GM23338 (cell line): ENCODE data around the gene CYBRD1. TPM values are rescaled to one million over a fixed set of nuclear protein-coding genes. Genes with fewer than 3 reads are reported as not detected.
A peak's percentile ranks its signal among the peaks of the same experiment; 100 is the strongest.

ENCODE experiments used
- ATAC-seq: fragments of 200-7000 bp; cut with Tn5 transposase; 3 replicates; pipeline ENCODE4 v1.9.1; 2020
- DNase-seq: peaks from one replicate; pipeline ENCODE4 v3.0.0-alpha.2; 2015; ENCODE audit warnings: low spot score
- H2AFZ ChIP-seq: fragments of 200-600 bp; sonication (generic); 2 replicates; pipeline ENCODE4 v1.8.0; 2016; ENCODE audit warnings: antibody characterized with exemption, mild to moderate bottlenecking, moderate library complexity
- H3F3A ChIP-seq: fragments of 200-600 bp; sonication (generic); replicated peaks from 2 replicates; pipeline ENCODE4 v1.8.0; 2017; ENCODE audit warnings: antibody characterized with exemption, mixed run types, low read depth
- H3K27ac ChIP-seq: fragments of 200-600 bp; sonication (generic); 2 replicates; pipeline ENCODE4 v1.6.1; 2016; ENCODE audit warnings: low read depth
- H3K27me3 ChIP-seq: fragments of 200-600 bp; sonication (generic); 2 replicates; pipeline ENCODE4 v1.8.0; 2016; ENCODE audit warnings: mild to moderate bottlenecking, mixed run types, moderate library complexity; ENCODE audit not compliant: insufficient read depth
- H3K36me3 ChIP-seq: fragments of 200-600 bp; sonication (generic); 2 replicates; pipeline ENCODE4 v1.8.0; 2016; ENCODE audit warnings: mild to moderate bottlenecking; ENCODE audit not compliant: insufficient read depth
- H3K4me1 ChIP-seq: fragments of 200-600 bp; sonication (generic); 2 replicates; pipeline ENCODE4 v1.8.0; 2016; ENCODE audit warnings: mild to moderate bottlenecking, moderate library complexity; ENCODE audit not compliant: insufficient read depth
- H3K4me2 ChIP-seq: fragments of 200-600 bp; sonication (generic); 2 replicates; pipeline ENCODE4 v1.7.1; 2017; ENCODE audit warnings: mixed run types
- H3K4me3 ChIP-seq: fragments of 200-600 bp; sonication (generic); 2 replicates; pipeline ENCODE4 v1.6.1; 2016; ENCODE audit warnings: mixed run types
- H3K79me2 ChIP-seq: fragments of 200-600 bp; sonication (generic); replicated peaks from 2 replicates; pipeline ENCODE4 v1.8.0; 2017; ENCODE audit warnings: mild to moderate bottlenecking; ENCODE audit not compliant: insufficient read depth
- H3K9me2 ChIP-seq: fragments of 200-600 bp; sonication (generic); 2 replicates; pipeline ENCODE4 v1.8.0; 2017; ENCODE audit not compliant: insufficient read depth
- H4K20me1 ChIP-seq: fragments of 200-600 bp; sonication (generic); replicated peaks from 2 replicates; pipeline ENCODE4 v1.8.0; 2017; ENCODE audit warnings: mild to moderate bottlenecking; ENCODE audit not compliant: insufficient read depth
- H3K27ac Mint-ChIP-seq: 2 replicates; pipeline ENCODE4 v1.8.0; 2020; ENCODE audit warnings: inconsistent platforms, mild to moderate bottlenecking, moderate library complexity, mixed read lengths
- H3K27me3 Mint-ChIP-seq: 3 replicates; pipeline ENCODE4 v1.8.0; 2022; ENCODE audit warnings: low read depth, mild to moderate bottlenecking, moderate library complexity, mixed read lengths, inconsistent platforms; ENCODE audit not compliant: insufficient read depth, poor library complexity
- H3K36me3 Mint-ChIP-seq: 3 replicates; pipeline ENCODE4 v1.8.0; 2021; ENCODE audit warnings: low read depth, mild to moderate bottlenecking, inconsistent platforms, moderate library complexity, mixed read lengths
- H3K4me1 Mint-ChIP-seq: 3 replicates; pipeline ENCODE4 v1.8.0; 2020; ENCODE audit warnings: mild to moderate bottlenecking, inconsistent platforms, mixed read lengths
- H3K4me3 Mint-ChIP-seq: 3 replicates; pipeline ENCODE4 v1.8.0; 2021; ENCODE audit warnings: moderate library complexity, mild to moderate bottlenecking, inconsistent platforms, mixed read lengths
- H3K9me3 Mint-ChIP-seq: 3 replicates; pipeline ENCODE4 v1.8.0; 2020; ENCODE audit warnings: moderate library complexity, mild to moderate bottlenecking, inconsistent platforms, mixed read lengths
- CREB1 ChIP-seq: fragments of 250-450 bp; sonication (Bioruptor Pico); IDR thresholded peaks from 2 replicates; pipeline ENCODE4 v1.5.0; 2020; ENCODE audit warnings: low read depth, mild to moderate bottlenecking, moderate library complexity
- EZH2 ChIP-seq: fragments of 200-600 bp; sonication (generic); IDR thresholded peaks from one replicate; pipeline ENCODE4 v1.8.0; 2017; ENCODE audit warnings: antibody characterized with exemption, mild to moderate bottlenecking, low read depth; ENCODE audit not compliant: unreplicated experiment
- EZH2phosphoT487 ChIP-seq: fragments of 200-600 bp; sonication (generic); IDR thresholded peaks from one replicate; pipeline ENCODE4 v1.8.1; 2018; ENCODE audit warnings: antibody characterized with exemption; ENCODE audit not compliant: unreplicated experiment
- JUNB ChIP-seq: IDR thresholded peaks from one replicate; pipeline ENCODE4 v1.6.1; 2016; ENCODE audit warnings: antibody characterized with exemption; ENCODE audit not compliant: unreplicated experiment
- NANOG ChIP-seq: IDR thresholded peaks from 2 replicates; pipeline ENCODE4 v1.6.1; 2016; ENCODE audit warnings: antibody characterized with exemption, borderline replicate concordance
- POLR2AphosphoS5 ChIP-seq: IDR thresholded peaks from 2 replicates; pipeline ENCODE4 v1.6.1; 2016; ENCODE audit warnings: antibody characterized with exemption, low read depth
- STAT1 ChIP-seq: IDR thresholded peaks from one replicate; pipeline ENCODE4 v1.6.1; 2016; ENCODE audit warnings: antibody characterized with exemption; ENCODE audit not compliant: unreplicated experiment
- ZNF114 ChIP-seq: fragments of 250-450 bp; sonication (Bioruptor Pico); IDR thresholded peaks from 2 replicates; pipeline ENCODE4 v1.5.0; 2020; ENCODE audit warnings: mild to moderate bottlenecking, moderate library complexity
- ZNF331 ChIP-seq: fragments of 250-450 bp; sonication (Bioruptor Pico); IDR thresholded peaks from 2 replicates; pipeline ENCODE4 v1.5.0; 2020; ENCODE audit warnings: low read depth, mild to moderate bottlenecking, moderate library complexity
- polyA plus RNA-seq: library from polyadenylated mRNA; unstranded; fragments of >200 nt; fragmentation: Nextera tagmentation; extraction: Ambion mirVana; gene quantifications from 2 replicates; pipeline ENCODE4 v1.2.1, GENCODE V29; 2016
- total RNA-seq: library from RNA; depleted of rRNA; stranded (reverse); fragments of >200 nt; shearing (Covaris generic); gene quantifications from 2 replicates; pipeline ENCODE4 v1.2.3, GENCODE V29; 2014
- TF ChIP-seq, protein P1 (sequence below): IDR thresholded peaks from one replicate; pipeline ENCODE4 v1.6.1; 2018; ENCODE audit warnings: antibody characterized with exemption; ENCODE audit not compliant: unreplicated experiment
- TF ChIP-seq, protein P2 (sequence below), 2 experiments: fragments of 200-600 bp in 1 of 2; sonication (generic) in 1 of 2; conservative IDR thresholded peaks; 2 replicates each; pipeline versions ENCODE4 v1.5.1 to v1.6.1; 2016 to 2017; ENCODE audit warnings: antibody characterized with exemption in 2 of 2, low read depth in 2 of 2, mild to moderate bottlenecking in 2 of 2, moderate library complexity in 1 of 2

CYBRD1 gene
- total and polyA plus RNA-seq, 2 experiments from 2014 or later = 3.4 to 5.3 TPM

- Histone ChIP-seq H2AFZ (no peak overlapping the region), H3K4me3 (no peak overlapping the region), H3F3A (no peaks in the 10 kb centered on the region), H3K9me2 (no peaks in the 10 kb centered on the region), H3K4me1 (no peaks in the 10 kb centered on the region), H3K27ac (no peak overlapping the region), H3K27me3 (no peaks in the 10 kb centered on the region), H4K20me1 (no peaks in the 10 kb centered on the region), H3K36me3 (no peaks in the 10 kb centered on the region), H3K79me2 (no peaks in the 10 kb centered on the region), H3K4me2 (no peak overlapping the region)
- H3K9me3 Mint-ChIP-seq = no peaks in the 10 kb centered on the region
- no peaks in the 10 kb centered on the region for H3K27me3 Mint-ChIP-seq
- H3K27ac Mint-ChIP-seq = no peak overlapping the region
- H3K4me3 Mint-ChIP-seq = no peak overlapping the region
- TF ChIP-seq CREB1 (CRISPR knock-in tag) = peak; percentile 18; the same call in 1 of the 2 replicates
- TF ChIP-seq, protein P1, sequence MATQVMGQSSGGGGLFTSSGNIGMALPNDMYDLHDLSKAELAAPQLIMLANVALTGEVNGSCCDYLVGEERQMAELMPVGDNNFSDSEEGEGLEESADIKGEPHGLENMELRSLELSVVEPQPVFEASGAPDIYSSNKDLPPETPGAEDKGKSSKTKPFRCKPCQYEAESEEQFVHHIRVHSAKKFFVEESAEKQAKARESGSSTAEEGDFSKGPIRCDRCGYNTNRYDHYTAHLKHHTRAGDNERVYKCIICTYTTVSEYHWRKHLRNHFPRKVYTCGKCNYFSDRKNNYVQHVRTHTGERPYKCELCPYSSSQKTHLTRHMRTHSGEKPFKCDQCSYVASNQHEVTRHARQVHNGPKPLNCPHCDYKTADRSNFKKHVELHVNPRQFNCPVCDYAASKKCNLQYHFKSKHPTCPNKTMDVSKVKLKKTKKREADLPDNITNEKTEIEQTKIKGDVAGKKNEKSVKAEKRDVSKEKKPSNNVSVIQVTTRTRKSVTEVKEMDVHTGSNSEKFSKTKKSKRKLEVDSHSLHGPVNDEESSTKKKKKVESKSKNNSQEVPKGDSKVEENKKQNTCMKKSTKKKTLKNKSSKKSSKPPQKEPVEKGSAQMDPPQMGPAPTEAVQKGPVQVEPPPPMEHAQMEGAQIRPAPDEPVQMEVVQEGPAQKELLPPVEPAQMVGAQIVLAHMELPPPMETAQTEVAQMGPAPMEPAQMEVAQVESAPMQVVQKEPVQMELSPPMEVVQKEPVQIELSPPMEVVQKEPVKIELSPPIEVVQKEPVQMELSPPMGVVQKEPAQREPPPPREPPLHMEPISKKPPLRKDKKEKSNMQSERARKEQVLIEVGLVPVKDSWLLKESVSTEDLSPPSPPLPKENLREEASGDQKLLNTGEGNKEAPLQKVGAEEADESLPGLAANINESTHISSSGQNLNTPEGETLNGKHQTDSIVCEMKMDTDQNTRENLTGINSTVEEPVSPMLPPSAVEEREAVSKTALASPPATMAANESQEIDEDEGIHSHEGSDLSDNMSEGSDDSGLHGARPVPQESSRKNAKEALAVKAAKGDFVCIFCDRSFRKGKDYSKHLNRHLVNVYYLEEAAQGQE = no peak
- TF ChIP-seq, protein P2, sequence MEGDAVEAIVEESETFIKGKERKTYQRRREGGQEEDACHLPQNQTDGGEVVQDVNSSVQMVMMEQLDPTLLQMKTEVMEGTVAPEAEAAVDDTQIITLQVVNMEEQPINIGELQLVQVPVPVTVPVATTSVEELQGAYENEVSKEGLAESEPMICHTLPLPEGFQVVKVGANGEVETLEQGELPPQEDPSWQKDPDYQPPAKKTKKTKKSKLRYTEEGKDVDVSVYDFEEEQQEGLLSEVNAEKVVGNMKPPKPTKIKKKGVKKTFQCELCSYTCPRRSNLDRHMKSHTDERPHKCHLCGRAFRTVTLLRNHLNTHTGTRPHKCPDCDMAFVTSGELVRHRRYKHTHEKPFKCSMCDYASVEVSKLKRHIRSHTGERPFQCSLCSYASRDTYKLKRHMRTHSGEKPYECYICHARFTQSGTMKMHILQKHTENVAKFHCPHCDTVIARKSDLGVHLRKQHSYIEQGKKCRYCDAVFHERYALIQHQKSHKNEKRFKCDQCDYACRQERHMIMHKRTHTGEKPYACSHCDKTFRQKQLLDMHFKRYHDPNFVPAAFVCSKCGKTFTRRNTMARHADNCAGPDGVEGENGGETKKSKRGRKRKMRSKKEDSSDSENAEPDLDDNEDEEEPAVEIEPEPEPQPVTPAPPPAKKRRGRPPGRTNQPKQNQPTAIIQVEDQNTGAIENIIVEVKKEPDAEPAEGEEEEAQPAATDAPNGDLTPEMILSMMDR (conservative IDR thresholded peaks at IDR 0.05; ENCODE audit: low read depth in 2 of 2) = peak; percentile 73 to 83
- no peak for TF ChIP-seq NANOG
- ATAC-seq = peak; percentile 84
- H3K36me3 Mint-ChIP-seq = 0 out of 3 replicates have a peak, but pooled peaks cover 3% of the 10 kb centered on the region
- no peaks in the 10 kb centered on the region for H3K4me1 Mint-ChIP-seq
- peak; percentile 73 for DNase-seq
Measured at GRCh38 chr2:171541202-171541887, 19.1 kb downstream of the CYBRD1 start.

DNA sequence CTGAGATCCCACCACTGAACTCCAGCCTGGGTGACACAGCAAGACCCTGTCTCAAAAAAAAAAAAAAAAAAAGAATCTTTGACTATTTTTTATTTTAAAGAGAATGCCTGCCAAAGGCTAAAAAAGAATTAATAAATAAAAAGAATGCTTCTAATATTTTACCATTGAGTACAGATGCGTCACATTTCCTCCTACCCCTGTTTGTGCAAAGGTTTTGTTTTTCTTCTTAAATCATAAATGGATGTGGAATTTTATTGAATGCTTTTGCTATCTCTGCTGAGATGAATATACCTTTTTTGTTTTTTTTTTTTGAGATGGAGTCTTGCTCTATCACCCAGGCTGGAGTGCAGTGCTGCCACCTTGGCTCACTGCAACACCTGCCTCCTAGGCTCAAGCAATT lies 22.8 kb downstream of the CYBRD1 start:
- Histone ChIP-seq H4K20me1 (no peaks in the 10 kb centered on the region), H3K9me2 (no peaks in the 10 kb centered on the region), H3K27ac (no peak overlapping the region), H3K36me3 (no peaks in the 10 kb centered on the region), H3F3A (no peaks in the 10 kb centered on the region), H3K4me3 (no peak overlapping the region), H3K79me2 (no peaks in the 10 kb centered on the region), H3K4me2 (no peak overlapping the region), H3K27me3 (no peaks in the 10 kb centered on the region), H3K4me1 (no peaks in the 10 kb centered on the region), H2AFZ (no peak overlapping the region)
- Mint-ChIP-seq H3K27ac (no peak overlapping the region), H3K4me1 (no peaks in the 10 kb centered on the region), H3K4me3 (no peak overlapping the region), H3K9me3 (no peaks in the 10 kb centered on the region), H3K36me3 (0 out of 3 replicates have a peak, but pooled peaks cover 3% of the 10 kb centered on the region), H3K27me3 (no peaks in the 10 kb centered on the region)
- DNase-seq (no peak), ATAC-seq (no peak)
- TF ChIP-seq, protein P2 (conservative IDR thresholded peaks at IDR 0.05; ENCODE audit: low read depth in 2 of 2) = no peak
- TF ChIP-seq ZNF331 (no peak), EZH2 (no peak), STAT1 (no peak), CREB1 (CRISPR knock-in tag) (no peak), NANOG (no peak), POLR2AphosphoS5 (no peak), JUNB (no peak), ZNF114 (CRISPR knock-in tag) (no peak), EZH2phosphoT487 (no peak)
- TF ChIP-seq, protein P1 = no peak
